GM19468 (cell line): ENCODE results near the gene ADAMTS13.
"Not testable (repeated sequence)": the region's sequence is repeated elsewhere in the genome, so short reads cannot be mapped to it uniquely, and the experiment has no call there.

Source experiments
- ATAC-seq: cut with Tn5 transposase; IDR thresholded peaks from one replicate; pipeline ENCODE4 v1.9.1; 2021; ENCODE audit warnings: mild to moderate bottlenecking, moderate library complexity, moderate number of reproducible peaks; ENCODE audit not compliant: unreplicated experiment; ENCODE audit errors: extremely low read depth

Gene ADAMTS13

GRCh38 chr9:133421615-133422542 is at the start of gene ADAMTS13:
Gene ADAMTS13, plus strand, starts transcription at chr9:133422367. Its CDS starts 77 bp downstream, at chr9:133422444.
- ATAC-seq = no peak

- ATAC-seq = no peak
Measured at GRCh38 chr9:133374612-133375115, 47.5 kb upstream of the ADAMTS13 start.

GRCh38 chr9:133375116-133375723 is 46.9 kb upstream of the ADAMTS13 start:
- no peak for ATAC-seq

DNA sequence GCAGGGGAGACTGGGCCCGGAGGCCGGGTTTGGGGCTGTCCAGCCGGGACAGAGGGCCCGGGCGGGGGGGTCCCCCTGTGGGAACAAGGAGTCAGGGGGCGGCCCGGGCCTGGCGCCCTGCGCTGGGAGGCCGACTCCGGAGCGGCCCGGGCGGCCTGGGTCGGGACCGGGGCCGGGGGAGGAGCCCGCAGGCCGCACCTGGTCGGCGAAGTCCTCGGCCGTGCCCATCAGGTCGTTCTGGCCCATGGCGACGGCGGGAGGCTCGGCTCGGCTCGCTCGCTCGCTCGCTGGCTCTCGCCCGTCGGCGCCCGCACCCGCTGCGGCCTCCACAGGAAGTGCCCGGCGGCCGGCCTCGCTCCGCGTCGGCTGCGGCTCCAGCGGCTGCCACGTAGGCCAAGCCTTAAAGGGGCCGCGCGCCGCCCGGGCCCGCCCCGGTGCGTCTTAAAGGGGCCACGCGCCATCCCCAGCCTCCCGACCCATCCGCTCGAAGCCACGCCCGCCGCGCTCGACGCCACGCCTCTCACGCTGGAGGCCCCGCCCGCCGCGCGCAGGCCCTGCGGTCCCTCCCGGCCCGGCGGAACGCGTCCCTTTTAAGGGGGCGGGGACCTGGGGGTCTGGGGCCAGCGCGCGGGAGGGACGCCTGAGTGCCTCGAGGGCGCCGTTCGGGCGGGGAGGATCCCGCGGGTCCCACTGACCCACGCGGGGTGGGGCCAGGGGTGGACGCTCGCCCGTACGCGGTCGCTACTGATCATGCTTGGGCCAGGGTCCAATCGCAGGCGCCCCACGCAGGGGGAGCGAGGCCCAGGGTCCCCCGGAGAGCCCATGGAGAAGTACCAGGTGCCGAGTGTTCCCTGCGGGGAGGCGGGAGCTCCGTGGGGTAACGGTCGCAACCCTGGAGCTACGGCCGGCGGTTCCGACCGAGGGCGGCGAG is 46.2 kb upstream of the ADAMTS13 start, which contains the start of the genes STKLD1 and SURF4:
STKLD1 (plus strand) TSS at position 643 of the 931 bp plus-strand sequence; CDS start at position 751, 108 bp downstream.
SURF4 (minus strand) TSS at position 337 of the 931 bp plus-strand sequence; CDS start at position 246, 91 bp downstream.
- ATAC-seq = peak; percentile 75

- ATAC-seq = not testable (repeated sequence)
Measured at GRCh38 chr9:133377280-133377679, 44.9 kb upstream of the ADAMTS13 start.

GRCh38 chr9:133377721-133378216 is 44.4 kb upstream of the ADAMTS13 start:
- ATAC-seq = no peak

GRCh38 chr9:133378408-133378962 is 43.7 kb upstream of the ADAMTS13 start:
- ATAC-seq = no peak

DNA sequence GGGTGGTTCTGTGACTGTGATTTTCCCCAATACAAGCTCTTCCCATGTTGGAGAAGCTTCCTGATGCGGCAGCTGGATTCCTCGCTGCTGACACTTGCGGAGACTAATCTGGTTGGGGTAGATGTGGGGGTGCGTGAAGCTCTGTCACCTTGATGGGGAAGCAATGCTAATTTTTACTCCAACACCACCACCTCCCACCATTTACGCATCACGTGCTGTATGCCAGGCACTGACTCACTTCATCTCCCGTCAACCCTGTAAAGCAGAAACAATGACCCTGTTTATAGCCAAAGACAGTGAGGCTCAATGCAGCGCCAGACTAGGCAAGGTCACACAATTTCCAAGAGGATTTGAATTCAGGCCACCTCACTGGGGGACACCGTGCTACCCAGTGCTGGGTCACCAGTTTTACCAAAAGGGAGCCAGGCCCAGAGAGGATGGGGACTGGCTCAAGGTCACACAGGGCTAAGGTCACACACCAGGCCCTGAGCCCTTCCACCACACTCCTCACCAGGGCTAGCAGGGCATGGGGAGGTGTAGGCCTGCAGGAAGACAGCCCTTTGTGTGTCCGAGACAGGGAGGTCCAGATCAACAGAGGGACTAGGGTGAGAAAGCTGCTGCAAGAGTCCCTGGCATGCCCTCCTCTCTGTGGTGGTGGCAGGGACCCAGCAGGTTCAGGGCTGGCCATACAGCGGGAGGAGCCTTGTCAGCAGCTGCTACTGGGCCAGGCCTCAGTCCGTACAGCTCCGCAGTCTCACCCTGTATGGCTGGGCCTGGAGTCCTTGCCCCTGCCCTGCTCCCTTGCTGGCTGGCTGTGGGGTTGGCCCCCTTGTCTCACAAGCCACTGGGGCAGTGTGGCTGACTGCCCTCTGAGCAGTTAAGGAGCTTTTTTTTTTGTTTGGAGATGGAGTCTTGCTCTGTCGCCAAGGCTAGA is 42.7 kb upstream of the ADAMTS13 start:
- no peak for ATAC-seq

GRCh38 chr9:133380734-133381133 is 41.4 kb upstream of the ADAMTS13 start:
- no peak for ATAC-seq

- ATAC-seq = no peak
Measured at GRCh38 chr9:133382507-133383141, 39.5 kb upstream of the ADAMTS13 start.

- ATAC-seq = no peak
Measured at GRCh38 chr9:133383438-133383837, 38.7 kb upstream of the ADAMTS13 start.

GRCh38 chr9:133384736-133385321 is 37.3 kb upstream of the ADAMTS13 start:
- ATAC-seq = no peak

- no peak for ATAC-seq
Measured at GRCh38 chr9:133385452-133385851, 36.7 kb upstream of the ADAMTS13 start.

GRCh38 chr9:133386338-133386737 is 35.8 kb upstream of the ADAMTS13 start:
- ATAC-seq = no peak

GRCh38 chr9:133387680-133388079 is 34.5 kb upstream of the ADAMTS13 start:
- ATAC-seq = no peak

DNA sequence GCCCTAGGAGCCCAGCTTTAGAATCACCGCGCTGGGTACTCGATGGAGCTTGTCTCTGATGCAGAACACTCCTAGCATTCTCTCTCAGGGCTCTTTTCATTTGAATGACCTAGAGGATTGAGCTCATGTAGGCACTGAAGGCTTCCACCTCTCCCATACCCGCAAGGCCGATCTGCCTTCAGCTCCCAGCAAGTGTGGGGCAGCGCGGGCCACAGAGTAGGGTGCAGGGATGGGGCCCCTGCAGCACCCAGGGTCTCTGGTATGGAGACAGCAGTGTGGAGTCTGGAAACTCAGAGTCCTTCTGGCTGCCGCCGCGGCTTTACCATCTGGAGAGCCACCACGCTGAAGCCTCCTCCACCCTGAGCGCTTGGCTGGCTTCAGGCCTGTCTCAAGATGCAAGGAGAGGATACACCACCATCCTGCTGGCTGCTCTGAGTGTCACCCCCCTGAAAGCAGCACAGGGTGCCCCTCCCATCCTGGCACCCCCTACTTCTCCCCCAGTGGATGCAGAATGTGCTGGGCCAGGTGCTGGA is 33.1 kb upstream of the ADAMTS13 start:
- no peak for ATAC-seq

GRCh38 chr9:133389562-133389961 is 32.6 kb upstream of the ADAMTS13 start:
- no peak for ATAC-seq
